Measurements from ENCODE around the gene ARID1A.
"Not testable (repeated sequence)": the region's sequence is repeated elsewhere in the genome, so short reads cannot be mapped to it uniquely, and the experiment has no call there.

ARID1A gene

DNA sequence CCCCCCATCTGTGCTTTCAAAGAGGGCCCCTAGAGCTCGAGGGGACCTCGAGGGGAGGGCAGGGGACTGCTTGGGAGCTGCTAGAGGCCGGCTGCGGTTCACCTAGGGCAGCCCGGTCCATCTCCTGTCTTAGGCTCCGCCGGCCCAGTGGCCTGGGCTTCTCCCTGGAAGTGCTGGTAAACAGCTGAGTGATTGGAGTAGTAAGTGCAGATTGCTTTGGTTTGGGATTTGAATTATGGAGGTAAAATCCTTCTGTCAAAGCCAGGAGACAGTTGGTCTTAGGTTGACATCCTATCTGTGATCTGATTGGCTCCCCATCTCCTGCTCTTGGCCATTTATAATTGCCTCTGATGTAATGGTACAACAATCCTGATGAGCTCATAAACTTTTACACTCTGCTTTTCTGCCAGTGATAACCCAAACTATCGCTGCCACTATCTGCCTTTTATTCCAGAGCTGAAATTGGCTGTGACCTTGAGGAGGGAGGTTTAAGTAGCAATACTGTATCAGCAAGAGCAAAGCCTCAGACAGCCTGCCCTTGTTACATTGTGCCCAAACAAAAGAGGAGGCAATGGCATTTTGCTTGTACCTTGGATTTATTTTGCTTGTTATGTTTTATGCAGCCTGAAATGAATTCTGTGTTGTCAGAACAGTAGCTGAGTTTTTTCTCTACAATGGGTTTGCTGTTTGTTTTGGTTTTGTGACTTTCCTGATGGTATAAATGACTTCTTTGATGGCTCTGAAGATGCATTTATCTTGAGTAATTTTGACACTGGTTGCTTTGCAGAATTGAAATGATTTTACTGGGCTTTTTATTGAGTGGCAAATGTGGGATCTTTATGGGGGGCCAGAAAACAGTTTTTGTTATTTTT lies 2.4 kb downstream of the ARID1A start:
- DNase-seq = peak; percentile 84

DNA sequence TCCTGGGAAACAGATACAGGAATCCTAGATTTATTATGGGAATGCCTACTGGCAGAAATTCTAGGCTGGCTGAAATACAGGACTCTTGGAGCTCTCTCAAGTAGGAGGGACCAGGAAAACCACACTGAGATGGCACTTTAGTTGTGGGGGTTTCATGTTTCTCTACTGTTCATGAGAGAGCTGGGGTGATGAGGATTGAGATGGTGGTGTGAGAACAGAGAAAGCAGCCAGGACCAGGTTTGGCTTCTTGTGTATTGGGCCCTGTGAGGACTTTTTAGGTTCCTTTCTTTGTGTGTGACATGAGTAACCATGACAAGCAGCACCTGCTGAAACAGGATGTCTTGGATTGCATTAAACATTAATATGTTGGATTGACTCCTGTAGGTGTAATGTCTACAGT lies 4.9 kb downstream of the ARID1A start:
- no peak for DNase-seq

DNA sequence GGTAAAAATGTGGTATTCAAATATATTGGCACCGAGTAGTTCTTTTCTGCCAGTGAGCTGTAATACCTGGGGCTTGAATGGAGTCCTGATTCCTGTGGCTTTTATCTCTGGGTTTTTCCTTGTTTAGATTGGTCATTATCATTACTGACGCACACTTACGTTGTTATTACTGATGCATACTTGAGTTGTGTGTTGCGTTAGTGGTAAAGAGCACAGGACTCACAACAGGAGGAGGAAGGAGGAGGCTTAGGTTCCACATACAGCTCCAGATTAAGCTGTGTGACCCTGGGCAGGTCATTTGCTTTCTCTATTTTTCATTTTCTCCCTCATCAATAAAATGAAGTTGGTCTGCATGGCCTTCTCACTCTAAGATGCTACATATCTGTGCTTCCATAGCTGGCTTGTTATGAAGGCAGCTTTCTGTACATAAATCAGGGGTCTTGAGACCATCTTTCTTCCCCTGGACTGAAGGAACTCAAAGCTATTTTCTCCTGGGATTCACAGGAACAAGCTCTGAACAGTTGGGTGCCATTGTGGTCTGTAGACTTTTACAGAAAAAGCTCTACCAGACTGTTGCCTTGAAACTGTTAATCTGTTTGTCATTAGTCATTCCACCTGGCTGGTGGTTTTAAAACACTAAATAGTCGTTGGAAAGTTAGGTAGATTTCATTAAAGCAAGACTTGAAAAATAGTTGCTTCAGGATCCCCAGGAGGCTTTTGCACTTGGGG lies 5.6 kb downstream of the ARID1A start:
- DNase-seq = no peak

DNA sequence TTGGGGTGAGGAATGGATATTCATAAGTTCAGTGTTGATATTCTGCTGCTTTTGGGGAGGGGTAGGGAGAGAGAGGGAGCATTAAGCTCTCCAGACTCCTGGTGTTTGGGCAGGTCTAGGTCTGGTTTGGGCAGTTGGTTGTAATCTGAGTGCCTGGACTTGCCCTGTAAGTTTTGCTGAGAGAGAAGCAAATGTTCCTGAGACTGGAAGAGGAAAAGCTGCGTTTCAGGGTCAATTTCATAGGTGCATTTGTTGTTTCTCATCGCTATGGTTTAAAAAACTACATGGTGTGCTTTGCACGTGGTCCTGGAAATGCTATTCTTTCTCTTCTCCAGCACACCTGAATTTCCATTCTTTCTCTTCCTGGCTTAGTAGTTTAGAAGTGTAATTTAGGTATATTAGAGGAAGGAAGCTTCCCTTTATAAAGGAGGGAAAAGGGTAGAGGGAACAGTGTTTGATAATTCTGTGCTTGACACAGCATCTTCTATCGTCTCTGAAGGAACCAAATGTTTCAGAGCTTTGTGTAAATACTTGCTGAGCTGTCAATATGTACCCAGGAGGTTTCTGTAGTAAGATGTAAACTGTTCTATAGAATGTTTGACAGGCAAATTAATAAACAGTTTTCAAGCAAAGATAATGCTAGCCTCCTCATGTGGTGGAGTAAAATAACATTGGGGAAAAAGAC lies 6.3 kb downstream of the ARID1A start:
- no peak for DNase-seq

DNA sequence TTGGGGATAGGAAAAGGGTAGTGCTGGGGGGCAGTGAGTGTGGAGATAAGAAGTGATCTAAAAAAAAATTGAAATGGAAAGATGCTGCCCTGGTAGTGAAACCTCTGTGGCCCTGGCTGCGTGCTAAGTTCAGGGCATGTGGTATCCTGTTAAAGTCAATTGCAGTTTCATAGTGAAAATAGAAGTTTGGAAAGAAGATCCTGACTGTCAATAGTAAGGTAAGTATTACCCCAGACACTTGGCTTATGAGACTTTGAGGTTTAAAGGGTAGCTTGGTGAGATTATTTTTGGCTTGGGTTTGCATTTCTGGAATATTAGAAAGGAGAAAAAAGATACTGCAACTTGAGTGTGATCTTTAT lies 6.8 kb downstream of the ARID1A start:
- DNase-seq = no peak

DNA sequence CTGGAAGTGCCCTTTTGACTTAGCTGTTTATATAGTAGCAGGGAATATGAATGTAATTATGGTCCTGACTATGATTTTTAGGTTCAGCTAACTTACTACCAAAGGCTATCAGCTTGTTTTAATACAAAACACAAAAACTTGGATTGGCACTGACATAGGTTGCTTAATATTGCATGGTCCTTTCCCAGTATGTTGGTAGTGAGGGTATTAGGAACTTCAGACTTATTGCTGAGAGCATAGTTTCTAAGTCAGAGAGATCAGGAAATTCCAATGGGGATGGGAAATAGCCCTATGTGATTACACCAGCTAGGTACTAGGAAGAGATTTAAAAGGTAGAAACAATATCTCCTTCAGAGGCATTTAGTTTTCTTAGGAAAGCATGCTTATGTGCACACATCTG lies 7.7 kb downstream of the ARID1A start:
- DNase-seq = no peak

DNA sequence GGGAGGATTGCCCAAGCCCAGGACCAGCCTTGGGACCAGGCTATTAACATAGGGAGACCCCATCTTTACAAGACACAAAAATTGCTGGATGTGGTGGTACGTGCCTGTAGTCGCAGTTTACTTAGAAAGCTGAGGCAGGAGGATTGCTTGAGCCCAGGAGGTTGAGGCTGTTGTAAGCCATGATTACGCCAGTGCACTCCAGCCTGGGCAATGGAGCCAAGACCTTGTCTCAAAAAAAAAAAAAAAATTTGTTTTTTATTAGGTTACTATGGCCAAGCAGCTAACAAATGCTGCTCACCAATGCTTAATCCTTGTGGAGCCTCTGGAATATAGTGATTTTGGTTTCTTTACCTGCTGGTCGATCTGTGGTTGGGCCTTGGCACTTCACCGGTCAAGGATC lies 8.8 kb downstream of the ARID1A start:
- DNase-seq = no peak

DNA sequence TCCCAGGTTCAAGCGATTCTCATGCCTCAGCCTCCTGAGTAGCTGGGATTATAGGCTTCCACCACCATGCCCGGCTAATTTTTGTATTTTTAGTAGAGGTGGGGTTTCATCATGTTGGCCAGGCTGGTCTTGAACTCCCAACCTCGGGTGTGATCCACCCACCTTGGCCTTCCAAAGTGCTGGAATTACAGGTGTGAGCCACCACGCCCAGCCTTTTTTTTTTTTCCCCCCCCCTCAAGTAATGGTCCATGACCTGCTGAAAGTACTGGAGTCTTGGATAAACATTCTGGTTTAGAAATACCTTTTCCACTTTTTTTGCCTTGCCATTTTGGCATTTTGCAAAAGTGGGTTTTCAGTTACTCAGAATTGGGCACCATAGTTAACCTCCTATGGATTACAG lies 9.4 kb downstream of the ARID1A start:
- not testable (repeated sequence) for DNase-seq

DNA sequence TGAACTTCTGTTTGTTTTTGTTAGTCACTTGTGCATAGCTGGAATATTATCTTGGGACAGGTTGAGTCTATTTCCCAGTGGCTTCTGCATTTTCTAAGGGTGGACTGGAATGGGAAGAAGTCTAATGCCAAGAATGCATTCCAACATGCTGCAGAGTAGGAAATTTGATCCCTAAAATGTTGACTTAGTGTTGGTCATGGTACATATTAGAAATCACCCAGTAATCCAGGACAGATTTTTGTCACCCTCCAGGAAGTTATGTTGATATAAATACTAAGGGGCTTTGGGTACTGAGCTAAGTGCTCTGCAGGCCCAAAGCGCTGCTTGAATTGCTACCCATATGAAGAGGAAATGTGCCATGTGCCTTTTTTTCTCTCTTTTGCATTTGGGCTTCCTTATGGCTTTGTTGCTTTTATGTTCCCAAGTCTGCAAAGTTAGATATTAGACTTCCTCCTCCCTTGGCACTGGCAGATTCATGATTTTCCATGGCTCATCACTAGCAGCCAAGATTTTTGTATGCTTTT lies 10.0 kb downstream of the ARID1A start:
- DNase-seq = peak; percentile 55

DNA sequence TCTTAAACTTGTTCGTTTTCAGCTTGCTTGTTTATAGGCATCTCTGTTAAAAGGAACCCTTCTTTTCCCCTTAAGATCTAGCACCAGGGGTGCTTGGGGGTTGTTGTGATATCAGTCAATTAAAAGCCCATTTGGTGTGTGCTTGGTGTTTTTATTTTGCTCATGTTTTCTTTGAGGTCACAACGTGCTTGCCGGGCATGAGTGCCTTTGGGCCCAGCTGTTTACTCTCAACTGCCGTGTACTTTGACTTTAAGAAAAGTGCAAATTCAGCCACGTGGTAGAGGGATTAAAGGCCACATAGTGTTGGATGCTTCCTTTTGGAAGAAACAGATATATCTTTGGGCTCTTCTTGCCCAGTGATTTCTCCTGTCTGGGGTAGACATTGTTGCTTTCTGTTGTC lies 10.5 kb downstream of the ARID1A start:
- DNase-seq = no peak

DNA sequence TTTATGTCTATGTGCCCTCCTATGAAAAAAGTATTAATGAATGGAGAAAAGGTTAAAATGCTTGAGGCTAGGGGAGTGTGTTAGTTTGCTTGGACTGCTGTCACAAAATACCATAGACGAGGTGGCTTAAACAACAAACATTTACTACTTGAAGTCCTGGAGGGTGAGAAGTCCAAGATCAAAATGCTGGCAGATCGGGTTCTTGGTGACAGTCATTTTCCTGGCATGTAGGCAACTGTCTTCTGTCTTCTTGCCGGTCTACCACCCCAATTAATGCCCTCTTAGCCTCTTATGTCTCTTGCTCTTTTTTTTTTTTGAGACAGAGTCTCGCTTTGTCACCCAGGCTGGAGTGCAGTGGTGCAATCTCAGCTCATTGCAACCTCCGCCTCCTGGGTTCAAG lies 15.0 kb downstream of the ARID1A start:
- no peak for DNase-seq

DNA sequence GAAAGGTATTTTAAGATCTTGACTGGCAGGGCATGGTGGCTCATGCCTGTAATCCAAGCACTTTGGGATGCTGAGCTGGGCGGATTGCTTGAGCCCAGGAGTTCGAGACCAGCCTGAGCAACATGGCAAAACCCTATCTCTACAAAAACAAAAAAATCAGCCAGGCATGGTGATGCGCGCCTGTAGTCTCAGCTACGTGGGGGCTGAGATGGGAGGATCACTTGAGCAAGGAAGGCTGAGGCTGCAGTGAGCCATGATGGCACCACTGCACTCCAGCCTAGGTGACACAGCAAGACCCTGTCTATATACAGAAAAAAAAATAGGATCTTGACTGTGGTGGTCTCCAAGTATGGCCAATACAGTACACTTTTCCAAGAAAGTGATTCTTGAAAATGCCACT lies 16.0 kb downstream of the ARID1A start:
- DNase-seq = no peak

DNA sequence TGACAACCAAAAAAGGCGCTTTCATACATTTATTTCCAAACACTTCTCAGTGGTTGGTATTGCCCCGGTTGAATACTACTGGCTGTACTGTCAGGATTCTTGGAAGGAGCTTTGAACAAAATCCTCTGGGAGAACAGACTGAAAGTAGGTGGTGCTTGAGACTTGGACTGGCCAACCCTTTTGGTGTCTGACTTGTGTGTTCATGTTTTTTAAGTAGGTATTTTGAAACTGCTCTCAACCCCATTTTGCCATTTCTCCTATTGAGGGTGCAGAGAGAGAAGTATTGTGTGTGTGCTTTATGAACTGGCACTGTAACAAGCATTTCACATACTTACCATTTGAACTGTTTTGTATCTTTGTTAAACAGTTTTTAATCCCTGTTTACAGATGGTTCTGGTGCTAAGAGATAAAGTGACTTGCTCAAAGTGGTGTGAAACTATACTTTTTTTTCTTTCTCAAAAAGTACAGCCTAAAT lies 21.2 kb downstream of the ARID1A start:
- no peak for DNase-seq

DNA sequence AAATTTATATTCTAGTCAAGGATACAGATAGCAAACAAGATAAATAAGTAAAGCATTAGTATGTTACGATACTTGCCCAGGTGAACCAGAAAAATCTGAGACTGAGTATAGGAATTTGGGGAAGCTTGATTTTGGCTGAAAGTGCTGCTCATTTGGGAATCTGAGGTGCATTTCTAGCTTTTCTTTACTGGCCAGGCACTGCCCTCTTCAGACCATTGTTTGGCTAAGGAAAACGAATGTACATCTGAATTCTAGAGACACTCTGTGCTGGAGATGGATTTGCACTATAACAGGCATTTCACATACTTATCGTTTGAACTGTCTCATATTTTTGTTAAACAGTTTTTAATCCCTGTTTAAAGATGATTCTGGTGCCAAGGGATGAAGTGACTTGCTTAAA lies 23.4 kb downstream of the ARID1A start:
- DNase-seq = no peak

DNA sequence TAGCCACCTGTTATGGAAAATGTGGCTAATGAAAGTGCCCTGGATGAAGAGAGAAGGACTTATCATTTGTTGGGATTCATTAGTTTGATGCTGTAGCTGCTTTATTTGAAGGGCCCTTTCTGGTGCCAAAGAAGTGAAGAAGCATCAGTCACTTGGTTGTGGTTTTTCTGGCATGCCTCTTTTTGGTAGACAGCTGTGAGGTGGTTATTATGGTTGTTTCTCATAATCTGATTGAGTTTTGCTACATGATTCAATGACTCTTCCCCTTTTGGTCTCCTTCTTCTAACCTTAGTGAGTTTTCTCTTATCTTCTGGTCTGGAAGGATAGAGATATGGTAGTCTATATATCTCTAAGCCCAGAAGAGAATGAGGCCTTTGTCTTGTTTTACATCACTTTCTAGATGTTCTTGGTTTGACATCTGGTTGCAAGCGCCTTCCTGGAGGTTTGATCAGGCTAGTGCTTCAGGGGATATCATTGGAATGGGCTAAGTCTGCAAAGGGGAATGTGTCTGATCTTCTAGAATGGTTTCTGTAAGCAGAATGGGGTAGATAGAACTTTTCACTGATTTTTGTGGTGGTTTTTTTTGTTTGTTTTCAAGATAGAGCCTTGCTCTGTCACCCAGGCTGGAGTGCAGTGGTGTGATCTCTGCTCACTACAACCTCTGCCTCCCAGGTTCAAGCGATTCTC lies 26.0 kb downstream of the ARID1A start:
- DNase-seq = no peak

DNA sequence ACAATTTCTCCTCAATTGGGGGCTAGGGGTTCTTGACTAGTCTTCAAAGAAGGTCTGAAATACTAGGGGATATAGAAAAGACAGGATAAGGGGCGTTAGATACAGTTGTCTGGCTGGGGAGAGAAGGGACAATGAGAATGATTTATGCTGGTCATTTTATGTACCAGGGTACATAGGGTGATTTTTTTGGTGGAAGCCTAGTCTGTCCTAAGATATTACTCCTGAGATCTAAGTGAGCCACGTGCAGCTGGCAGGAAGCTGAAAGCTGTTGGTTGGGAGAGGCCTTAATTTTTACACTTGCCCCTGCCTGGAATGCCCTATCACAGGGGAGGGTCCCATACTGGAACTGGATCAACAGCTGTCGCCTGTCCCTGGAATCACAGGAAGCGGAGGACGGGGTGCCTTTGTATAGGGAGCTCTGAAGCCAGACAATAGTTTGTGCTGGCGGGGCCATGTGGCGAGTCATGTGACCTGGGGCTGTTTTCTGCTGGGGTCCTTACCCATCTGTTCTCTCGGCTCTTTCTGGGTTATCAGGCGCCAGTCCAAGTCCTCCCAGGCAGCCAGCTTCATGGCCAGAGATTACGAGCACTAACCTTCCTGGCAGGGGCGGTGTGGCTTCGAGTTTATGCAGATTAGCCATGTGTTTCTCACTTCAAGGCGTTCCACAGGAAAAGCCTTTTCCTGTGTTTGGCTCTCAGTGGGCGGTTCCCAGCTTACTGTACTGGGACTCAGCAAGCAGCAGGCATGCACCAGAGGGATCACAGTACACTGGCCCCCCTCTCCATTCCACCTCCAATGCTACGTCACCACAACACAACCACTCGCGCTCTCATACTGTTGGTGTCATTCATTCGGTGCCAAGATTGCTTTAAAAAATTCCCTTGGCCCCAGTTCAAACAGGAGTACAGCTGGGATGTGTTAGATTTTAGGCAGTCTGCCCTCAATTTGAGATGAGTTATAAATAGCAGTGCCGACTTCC lies 27.5 kb downstream of the ARID1A start:
- DNase-seq = peak; percentile 92

DNA sequence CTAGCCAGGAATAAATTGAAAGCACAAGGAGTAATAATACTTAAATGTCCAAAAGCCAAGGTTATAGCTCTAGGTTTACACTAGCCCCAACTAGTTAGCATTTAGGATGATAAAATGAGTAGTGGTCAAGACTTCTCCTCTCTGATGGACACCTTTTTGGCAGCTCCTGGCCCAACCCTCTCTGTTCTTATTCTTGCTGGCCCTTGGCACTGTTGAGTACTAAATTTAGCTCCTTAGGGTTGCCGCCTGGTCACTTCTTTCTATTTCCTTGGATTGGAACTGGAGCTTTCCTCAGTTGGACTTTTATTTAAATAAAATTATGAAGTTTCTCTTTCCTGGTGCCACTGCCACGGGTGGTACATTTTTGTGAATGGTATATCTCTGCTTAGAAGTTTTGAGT lies 28.3 kb downstream of the ARID1A start:
- no peak for DNase-seq

DNA sequence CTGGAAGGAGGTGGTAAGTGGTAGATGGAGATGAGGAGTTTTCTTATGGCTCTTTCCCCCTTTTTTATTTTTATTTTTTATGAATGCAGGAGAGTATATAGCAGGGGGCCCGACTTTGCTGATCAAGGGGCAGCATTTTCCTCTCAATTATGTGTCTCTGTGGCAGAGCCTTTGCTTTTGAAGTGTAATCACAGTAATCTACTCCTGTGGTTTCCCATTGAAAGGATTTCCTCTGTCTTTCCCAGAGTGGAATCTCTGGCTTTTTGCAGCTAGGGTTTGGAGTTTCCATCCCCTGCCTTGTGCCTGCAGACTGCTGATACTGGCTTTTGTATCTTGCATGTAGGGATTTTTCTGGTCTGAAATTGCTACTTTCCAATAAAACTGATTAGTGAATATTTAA lies 29.1 kb downstream of the ARID1A start:
- DNase-seq = no peak

DNA sequence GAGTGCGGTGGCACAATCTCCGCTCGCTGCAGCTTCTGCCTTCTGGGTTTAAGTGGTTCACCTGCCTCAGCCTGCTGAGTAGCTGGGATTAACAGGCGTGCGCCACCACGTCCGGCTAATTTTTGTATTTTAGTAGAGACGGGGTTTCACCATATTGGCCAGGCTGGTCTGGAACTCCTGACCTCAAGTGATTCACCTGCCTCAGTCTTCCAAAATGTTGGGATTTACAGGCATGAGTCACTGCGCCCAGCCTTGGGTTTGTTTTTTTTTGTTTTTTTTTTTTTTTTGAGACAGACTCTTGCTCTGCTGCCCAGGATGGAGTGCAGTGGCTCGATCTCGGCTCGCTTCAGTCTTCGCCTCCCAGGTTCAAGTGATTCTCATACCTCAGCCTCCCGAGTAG lies 30.1 kb downstream of the ARID1A start:
- not testable (repeated sequence) for DNase-seq

DNA sequence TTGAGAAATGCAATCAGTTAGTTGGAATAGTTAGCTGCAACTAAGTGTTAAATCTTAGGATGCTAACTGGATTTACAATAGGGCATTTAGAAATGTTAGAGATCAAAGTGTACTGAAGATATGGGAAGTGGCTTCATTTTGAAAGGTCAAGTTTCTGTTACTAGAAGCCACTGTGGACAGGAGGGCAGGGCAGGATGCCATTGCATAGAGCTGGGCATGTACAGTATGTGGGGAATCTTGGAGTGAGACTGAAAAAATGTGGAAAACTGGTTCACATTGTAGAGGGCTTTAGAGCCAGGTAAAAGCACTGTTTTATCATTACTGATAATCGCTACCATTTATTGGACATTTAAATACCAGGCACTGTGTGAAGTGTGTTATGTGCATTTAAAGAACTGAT lies 31.0 kb downstream of the ARID1A start:
- DNase-seq = no peak

DNA sequence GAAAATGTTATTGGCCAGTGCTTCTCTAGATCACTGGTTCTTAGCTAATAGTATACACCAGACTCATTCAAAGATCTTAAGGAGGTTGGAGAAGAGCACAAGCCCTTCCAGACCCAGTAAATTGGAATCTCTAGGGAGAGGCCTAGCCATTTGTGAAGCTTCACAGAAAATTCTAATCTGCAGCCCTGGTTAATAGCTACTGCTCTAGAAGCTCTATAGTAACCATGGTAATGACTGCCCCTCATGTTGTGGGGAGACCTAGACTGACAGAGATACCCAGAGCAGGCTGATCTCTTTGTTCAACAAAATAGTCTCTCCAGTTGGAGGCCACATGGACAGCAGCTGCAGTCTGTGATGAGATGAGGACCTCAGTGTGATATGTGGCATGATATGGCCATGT lies 31.7 kb downstream of the ARID1A start:
- no peak for DNase-seq

DNA sequence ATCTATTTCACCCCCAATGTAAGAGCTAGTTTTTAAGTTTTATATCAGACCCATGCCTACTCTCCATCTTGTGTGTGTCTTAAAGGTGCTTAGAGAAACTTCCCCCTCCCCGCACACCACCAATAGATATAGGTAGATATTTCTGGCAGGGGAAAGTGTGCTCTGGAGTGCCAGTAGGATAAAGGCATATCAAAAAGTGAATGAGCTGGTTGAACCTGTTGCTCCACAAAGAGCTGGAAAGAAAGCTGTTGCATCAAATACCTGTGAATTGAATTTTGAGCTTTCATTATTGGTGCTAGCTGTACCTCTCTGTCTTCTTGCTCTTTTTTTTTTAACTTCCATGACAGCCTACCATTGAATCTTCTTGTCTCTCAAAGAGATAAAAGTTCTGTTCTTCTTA lies 32.8 kb downstream of the ARID1A start:
- DNase-seq = no peak
